Measurements from ENCODE around the gene GSTP1. TPM values are rescaled to one million over a fixed set of nuclear protein-coding genes. Genes with fewer than 3 reads are reported as not detected.

The GSTP1 gene
- total and polyA plus RNA-seq, 2 of the 8 experiments (the other 6 are each of a cell fraction or from before 2014, with no cell fraction given) = 1,454 to 3,329 TPM

- TF ChIP-seq CHD7 (IDR thresholded peaks at IDR 0.05; ENCODE audit: insufficient replicate concordance, low read length) (no peak), CREB1 (IDR thresholded peaks at IDR 0.05) (no peak)
Measured at GRCh38 chr11:67630943-67631331, 47.3 kb downstream of the GSTP1 start (continued).
